SU-DHL-6 (cell line): ENCODE measurements around the gene USP12.

ENCODE experiments used
- H2AFZ ChIP-seq: fragments of 200-600 bp; sonication (generic); 2 replicates; pipeline ENCODE4 v1.6.1; 2014; ENCODE audit warnings: low read depth, mild to moderate bottlenecking, moderate library complexity, mixed read lengths, antibody characterized with exemption, low read length; ENCODE audit not compliant: severe bottlenecking
- H3F3A ChIP-seq: fragments of 200-600 bp; shearing (Covaris generic); 2 replicates; pipeline ENCODE4 v1.6.0; 2016; ENCODE audit warnings: antibody characterized with exemption, mild to moderate bottlenecking; ENCODE audit not compliant: insufficient read depth
- H3K27ac ChIP-seq: fragments of 200-600 bp; sonication (generic); 2 replicates; pipeline ENCODE4 v1.5.1; 2016; ENCODE audit warnings: low read depth, mild to moderate bottlenecking, low read length, moderate library complexity, mixed read lengths
- H3K27me3 ChIP-seq: fragments of 200-600 bp; sonication (generic), shearing (Covaris generic); 2 replicates; pipeline ENCODE4 v1.6.0; 2014; ENCODE audit warnings: mild to moderate bottlenecking, low read length
- H3K36me3 ChIP-seq: fragments of 200-600 bp; sonication (generic); 2 replicates; pipeline ENCODE4 v1.6.1; 2014; ENCODE audit warnings: mild to moderate bottlenecking, low read length, mixed read lengths
- H3K4me2 ChIP-seq: fragments of 300-600, 200-600 bp; shearing (Covaris generic), sonication (generic); 2 replicates; pipeline ENCODE4 v1.6.0; 2014; ENCODE audit warnings: low read length, low read depth, mild to moderate bottlenecking; ENCODE audit not compliant: poor library complexity, severe bottlenecking
- H3K4me3 ChIP-seq: fragments of 200-600 bp; sonication (generic); 2 replicates; pipeline ENCODE4 v1.5.1; 2014; ENCODE audit warnings: antibody characterized with exemption, low read length, mild to moderate bottlenecking, mixed read lengths; ENCODE audit not compliant: insufficient read depth, poor library complexity, severe bottlenecking
- H3K79me2 ChIP-seq: fragments of 200-600 bp; sonication (generic); 2 replicates; pipeline ENCODE4 v1.6.1; 2014; ENCODE audit warnings: mild to moderate bottlenecking, low read length, moderate library complexity; ENCODE audit not compliant: insufficient read depth
- H3K9ac ChIP-seq: fragments of 200-600 bp; sonication (generic); 2 replicates; pipeline ENCODE4 v1.7.0; 2014; ENCODE audit warnings: mild to moderate bottlenecking, low read length
- H3K9me2 ChIP-seq: fragments of 200-600 bp; sonication (generic); replicated peaks from 2 replicates; pipeline ENCODE4 v1.6.1; 2014; ENCODE audit warnings: low read length; ENCODE audit not compliant: insufficient read depth
- H3K9me3 ChIP-seq: fragments of 200-600 bp; sonication (generic); 2 replicates; pipeline ENCODE4 v1.6.1; 2014; ENCODE audit warnings: low read length, mixed read lengths; ENCODE audit not compliant: insufficient read depth
- H4K20me1 ChIP-seq: fragments of 200-600 bp; sonication (generic); 2 replicates; pipeline ENCODE4 v1.6.1; 2014; ENCODE audit warnings: low read depth, mild to moderate bottlenecking, antibody characterized with exemption, low read length, moderate library complexity, mixed read lengths
- EZH2phosphoT487 ChIP-seq: fragments of 200-600 bp; sonication (generic), shearing (Covaris generic); conservative IDR thresholded peaks from 2 replicates; pipeline ENCODE4 v1.6.1; 2018; ENCODE audit warnings: mild to moderate bottlenecking, antibody characterized with exemption, low read length, moderate library complexity, mixed read lengths
- TF ChIP-seq, protein P1 (sequence below): fragments of 200-600 bp; sonication (generic); IDR thresholded peaks from one replicate; pipeline ENCODE4 v1.5.1; 2017; ENCODE audit warnings: antibody characterized with exemption, mild to moderate bottlenecking, low read length, moderate library complexity; ENCODE audit not compliant: insufficient read depth, poor library complexity, severe bottlenecking

The USP12 gene

DNA sequence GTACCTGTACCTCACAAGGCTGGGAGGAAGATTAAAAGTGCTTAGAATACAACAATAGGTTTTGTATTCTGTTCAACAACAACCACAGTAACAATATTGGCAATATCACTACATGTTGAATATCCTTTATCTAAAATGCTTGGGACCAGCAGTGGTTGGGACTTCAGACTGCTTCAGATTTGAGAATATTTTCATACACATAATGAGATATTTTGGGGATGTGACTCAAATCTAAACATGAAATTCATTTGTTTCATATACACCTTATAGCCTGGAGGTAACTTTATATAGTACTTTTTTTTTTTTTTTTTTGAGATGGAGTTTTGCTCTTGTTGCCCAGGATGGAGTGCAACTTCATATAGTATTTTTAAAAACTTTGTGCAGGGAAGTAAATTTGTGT, 73.9 kb downstream of the USP12 start:
- no peaks in the 10 kb centered on the region for H3K9me3 ChIP-seq
- H3K79me2 ChIP-seq, result no peaks in the 10 kb centered on the region
- TF ChIP-seq EZH2phosphoT487, result no peak
- TF ChIP-seq, protein P1, sequence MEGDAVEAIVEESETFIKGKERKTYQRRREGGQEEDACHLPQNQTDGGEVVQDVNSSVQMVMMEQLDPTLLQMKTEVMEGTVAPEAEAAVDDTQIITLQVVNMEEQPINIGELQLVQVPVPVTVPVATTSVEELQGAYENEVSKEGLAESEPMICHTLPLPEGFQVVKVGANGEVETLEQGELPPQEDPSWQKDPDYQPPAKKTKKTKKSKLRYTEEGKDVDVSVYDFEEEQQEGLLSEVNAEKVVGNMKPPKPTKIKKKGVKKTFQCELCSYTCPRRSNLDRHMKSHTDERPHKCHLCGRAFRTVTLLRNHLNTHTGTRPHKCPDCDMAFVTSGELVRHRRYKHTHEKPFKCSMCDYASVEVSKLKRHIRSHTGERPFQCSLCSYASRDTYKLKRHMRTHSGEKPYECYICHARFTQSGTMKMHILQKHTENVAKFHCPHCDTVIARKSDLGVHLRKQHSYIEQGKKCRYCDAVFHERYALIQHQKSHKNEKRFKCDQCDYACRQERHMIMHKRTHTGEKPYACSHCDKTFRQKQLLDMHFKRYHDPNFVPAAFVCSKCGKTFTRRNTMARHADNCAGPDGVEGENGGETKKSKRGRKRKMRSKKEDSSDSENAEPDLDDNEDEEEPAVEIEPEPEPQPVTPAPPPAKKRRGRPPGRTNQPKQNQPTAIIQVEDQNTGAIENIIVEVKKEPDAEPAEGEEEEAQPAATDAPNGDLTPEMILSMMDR, result no peak
- H4K20me1 ChIP-seq, result no peaks in the 10 kb centered on the region
- H3K4me2 ChIP-seq, result no peak overlapping the region
- H3K36me3 ChIP-seq, result no peaks in the 10 kb centered on the region
- H3K4me3 ChIP-seq, result no peak overlapping the region
- no peak overlapping the region for H3K27ac ChIP-seq
- no peak overlapping the region for H3K9ac ChIP-seq
- no peaks in the 10 kb centered on the region for H3K9me2 ChIP-seq
- H2AFZ ChIP-seq, result no peak overlapping the region
- no peaks in the 10 kb centered on the region for H3K27me3 ChIP-seq
- no peaks in the 10 kb centered on the region for H3F3A ChIP-seq

DNA sequence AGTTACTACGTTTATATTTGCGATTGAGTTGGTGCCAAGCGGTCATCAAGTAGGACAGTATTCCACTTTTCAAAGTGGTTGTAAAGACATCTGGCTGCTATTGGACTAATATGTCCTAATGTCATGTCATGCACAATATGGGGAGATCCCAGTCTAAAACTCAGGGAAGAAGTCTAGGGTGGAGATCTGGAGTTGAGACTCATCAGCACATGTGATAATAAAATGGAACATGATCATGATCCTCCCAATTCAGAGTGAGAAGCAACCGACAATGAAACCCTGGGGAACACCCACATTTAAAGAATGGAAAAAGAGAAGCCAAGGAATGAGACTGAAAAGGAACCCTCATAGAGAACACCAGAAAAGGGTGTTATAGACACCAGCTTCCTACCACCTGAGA, 80.2 kb downstream of the USP12 start:
- H3K36me3 ChIP-seq, result no peaks in the 10 kb centered on the region; the same call in 1 of the 2 replicates
- 0 out of 2 replicates have a peak, but pooled peaks cover 4% of the 10 kb centered on the region for H3F3A ChIP-seq
- no peaks in the 10 kb centered on the region for H3K79me2 ChIP-seq
- no peak overlapping the region for H3K4me3 ChIP-seq
- no peaks in the 10 kb centered on the region for H4K20me1 ChIP-seq
- TF ChIP-seq, protein P1, result no peak
- no peak for TF ChIP-seq EZH2phosphoT487
- H3K9ac ChIP-seq, result no peak overlapping the region
- H3K9me2 ChIP-seq, result no peaks in the 10 kb centered on the region
- no peaks in the 10 kb centered on the region for H3K9me3 ChIP-seq
- H3K27me3 ChIP-seq, result no peaks in the 10 kb centered on the region
- no peak overlapping the region for H3K27ac ChIP-seq
- no peak overlapping the region for H2AFZ ChIP-seq
- H3K4me2 ChIP-seq, result no peak overlapping the region

DNA sequence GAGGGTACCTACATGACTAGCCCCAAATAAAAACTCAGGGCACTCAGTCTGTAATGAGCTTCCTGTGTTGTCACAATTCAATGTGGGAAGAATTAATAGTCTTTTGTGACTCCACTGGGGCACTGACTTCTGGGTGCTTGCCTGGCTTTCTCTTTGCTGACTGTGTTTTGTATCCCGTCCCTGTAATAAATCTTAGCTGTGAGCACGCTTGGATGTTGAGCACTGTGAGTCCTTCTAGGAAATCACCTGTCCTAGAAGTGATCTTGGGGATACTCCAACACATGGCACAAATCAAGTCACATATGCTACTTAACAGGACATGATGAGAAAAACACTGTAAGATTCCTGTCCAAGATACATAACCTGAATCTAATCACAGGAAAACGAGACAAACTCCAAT, 83.0 kb downstream of the USP12 start:
- Histone ChIP-seq H3K4me2 (no peak overlapping the region), H3K79me2 (no peaks in the 10 kb centered on the region), H3F3A (0 out of 2 replicates have a peak, but pooled peaks cover 4% of the 10 kb centered on the region), H3K9me3 (no peaks in the 10 kb centered on the region), H3K27me3 (no peaks in the 10 kb centered on the region), H3K27ac (no peak overlapping the region), H3K9ac (no peak overlapping the region), H2AFZ (no peak overlapping the region), H3K4me3 (no peak overlapping the region), H3K36me3 (no peaks in the 10 kb centered on the region; the same call in 1 of the 2 replicates), H3K9me2 (no peaks in the 10 kb centered on the region), H4K20me1 (no peaks in the 10 kb centered on the region)
- no peak for TF ChIP-seq EZH2phosphoT487
- TF ChIP-seq, protein P1, result no peak
